CD4-positive, alpha-beta T cell treated with Interleukin-17A for 4 hours (primary cell): ENCODE measurements around the gene PAX6.
A peak's percentile ranks its signal among the peaks of the same experiment; 100 is the strongest.

Experiments used
- DNase-seq: peaks from one replicate; pipeline ENCODE4 v3.0.0-alpha.2; 2020; ENCODE audit warnings: mixed read lengths

PAX6 gene

GRCh38 chr11:31810779-31811647, at the start of gene PAX6:
Gene PAX6, minus strand, starts transcription at chr11:31811322. Its CDS starts 4,911 bp downstream, at chr11:31806411.
- DNase-seq: peak; percentile 19

GRCh38 chr11:31860391-31860790, 49.3 kb upstream of the PAX6 start:
- no peak for DNase-seq

GRCh38 chr11:31856248-31856647, 45.1 kb upstream of the PAX6 start:
- no peak for DNase-seq

- no peak for DNase-seq
Measured at GRCh38 chr11:31855466-31855865, 44.3 kb upstream of the PAX6 start.

GRCh38 chr11:31850365-31850764, 39.2 kb upstream of the PAX6 start:
- no peak for DNase-seq

GRCh38 chr11:31847761-31848160, 36.6 kb upstream of the PAX6 start:
- DNase-seq: no peak

GRCh38 chr11:31845331-31845730, 34.2 kb upstream of the PAX6 start:
- DNase-seq: no peak

GRCh38 chr11:31844351-31844750, 33.2 kb upstream of the PAX6 start:
- DNase-seq: no peak

- no peak for DNase-seq
Measured at GRCh38 chr11:31841435-31841834, 30.3 kb upstream of the PAX6 start.

GRCh38 chr11:31834237-31834636, 23.1 kb upstream of the PAX6 start:
- DNase-seq: no peak

GRCh38 chr11:31830406-31830805, 19.3 kb upstream of the PAX6 start:
- no peak for DNase-seq

- no peak for DNase-seq
Measured at GRCh38 chr11:31828217-31828616, 17.1 kb upstream of the PAX6 start.

GRCh38 chr11:31827455-31828206, 16.5 kb upstream of the PAX6 start:
- DNase-seq: no peak

GRCh38 chr11:31826536-31827438, 15.7 kb upstream of the PAX6 start:
- no peak for DNase-seq

GRCh38 chr11:31825838-31826484, 14.8 kb upstream of the PAX6 start:
- DNase-seq: no peak

GRCh38 chr11:31824879-31825837, 14.0 kb upstream of the PAX6 start:
- no peak for DNase-seq

- no peak for DNase-seq
Measured at GRCh38 chr11:31824332-31824878, 13.3 kb upstream of the PAX6 start.

GRCh38 chr11:31823644-31824331, 12.7 kb upstream of the PAX6 start:
- DNase-seq: no peak

GRCh38 chr11:31822927-31823643, 12.0 kb upstream of the PAX6 start:
- DNase-seq: no peak
